GM18867 (cell line): ENCODE data around the gene BTBD16.

Experiments
- ATAC-seq: cut with Tn5 transposase; IDR thresholded peaks from one replicate; pipeline ENCODE4 v1.9.1; 2021; ENCODE audit warnings: mild to moderate bottlenecking, moderate library complexity; ENCODE audit not compliant: unreplicated experiment

The BTBD16 gene

GRCh38 chr10:122246830-122247520 lies 24.1 kb upstream of the BTBD16 start:
- no peak for ATAC-seq

GRCh38 chr10:122248356-122249302 lies 22.5 kb upstream of the BTBD16 start:
- ATAC-seq = no peak

- no peak for ATAC-seq
These were observed 21.7 kb upstream of the BTBD16 start for GRCh38 chr10:122249303-122249850.

GRCh38 chr10:122249991-122250750 lies 20.9 kb upstream of the BTBD16 start:
- no peak for ATAC-seq

- ATAC-seq = no peak
These were observed 19.4 kb upstream of the BTBD16 start for GRCh38 chr10:122251459-122252255.

GRCh38 chr10:122252805-122253204 lies 18.3 kb upstream of the BTBD16 start:
- ATAC-seq = no peak

- ATAC-seq = no peak
These were observed 17.5 kb upstream of the BTBD16 start for GRCh38 chr10:122253605-122254004.

GRCh38 chr10:122254831-122255230 lies 16.3 kb upstream of the BTBD16 start:
- ATAC-seq = no peak

GRCh38 chr10:122255509-122256301 lies 15.4 kb upstream of the BTBD16 start:
- no peak for ATAC-seq

- no peak for ATAC-seq
These were observed 14.1 kb upstream of the BTBD16 start for GRCh38 chr10:122257041-122257440.

GRCh38 chr10:122258136-122259074 lies 12.7 kb upstream of the BTBD16 start:
- no peak for ATAC-seq

- no peak for ATAC-seq
These were observed 12.0 kb upstream of the BTBD16 start for GRCh38 chr10:122259075-122259466.

- no peak for ATAC-seq
These were observed 9.5 kb upstream of the BTBD16 start for GRCh38 chr10:122261584-122261983.

GRCh38 chr10:122263971-122264370 lies 7.1 kb upstream of the BTBD16 start:
- no peak for ATAC-seq

- no peak for ATAC-seq
These were observed 6.7 kb upstream of the BTBD16 start for GRCh38 chr10:122264436-122264835.

- no peak for ATAC-seq
These were observed 6.2 kb upstream of the BTBD16 start for GRCh38 chr10:122264931-122265330.

- no peak for ATAC-seq
These were observed 5.2 kb upstream of the BTBD16 start for GRCh38 chr10:122265896-122266295.
